Activated B cell treated with CpG ODN at 0.5 μM for 24 hours (primary cell): ENCODE data around the gene GRK1. TPM values are rescaled to one million over a fixed set of nuclear protein-coding genes. Genes with fewer than 3 reads are reported as not detected.

ENCODE experiments used
- ATAC-seq: fragments of 200-7000 bp; cut with Tn5 transposase; one replicate; pipeline ENCODE4 v1.10.0; 2021; ENCODE audit warnings: low read depth, mild to moderate bottlenecking, moderate library complexity
- CTCF ChIA-PET: fragments of 350-600 bp; sonication (Branson Sonifier 250); formaldehyde crosslinking; loops from one replicate; lab custom pipeline; 2021; ENCODE audit warnings: antibody characterized with exemption; lab: Charles Lee
- POLR2A ChIA-PET: fragments of 350-600 bp; sonication (Branson Sonifier 250); formaldehyde crosslinking; loops from one replicate; lab custom pipeline; 2021; ENCODE audit warnings: antibody characterized with exemption; lab: Charles Lee
- DNase-seq: peaks from one replicate; pipeline ENCODE4 v3.0.0; 2022
- H3K27ac Mint-ChIP-seq: one replicate; pipeline ENCODE4 v1.8.0; 2020; ENCODE audit warnings: mixed read lengths
- H3K27me3 Mint-ChIP-seq: one replicate; pipeline ENCODE4 v1.8.0; 2021; ENCODE audit warnings: mixed read lengths
- H3K36me3 Mint-ChIP-seq: one replicate; pipeline ENCODE4 v1.8.0; 2021; ENCODE audit warnings: low read depth, mixed read lengths
- H3K4me1 Mint-ChIP-seq: one replicate; pipeline ENCODE4 v1.8.0; 2021; ENCODE audit warnings: mixed read lengths
- H3K4me3 Mint-ChIP-seq: one replicate; pipeline ENCODE4 v1.8.0; 2020; ENCODE audit warnings: mild to moderate bottlenecking, mixed read lengths
- H3K9me3 Mint-ChIP-seq: one replicate; pipeline ENCODE4 v1.8.0; 2020; ENCODE audit warnings: mixed read lengths
- CTCF ChIP-seq: fragments of 200-600 bp; IDR thresholded peaks from one replicate; pipeline ENCODE4 v1.8.0; 2022; ENCODE audit warnings: antibody characterized with exemption, mild to moderate bottlenecking
- intact Hi-C: fragments of 100-400 bp; cut with micrococcal nuclease; formaldehyde crosslinking; loops from one replicate; pipeline ENCODE4 v1.15.1; 2024
- total RNA-seq: library from RNA; stranded (reverse); gene quantifications from 2 replicates; pipeline ENCODE4 v1.2.3, GENCODE V29; 2022

GRK1 gene
- total RNA-seq, 1 donor from 2014 or later: 0.07 TPM

DNA sequence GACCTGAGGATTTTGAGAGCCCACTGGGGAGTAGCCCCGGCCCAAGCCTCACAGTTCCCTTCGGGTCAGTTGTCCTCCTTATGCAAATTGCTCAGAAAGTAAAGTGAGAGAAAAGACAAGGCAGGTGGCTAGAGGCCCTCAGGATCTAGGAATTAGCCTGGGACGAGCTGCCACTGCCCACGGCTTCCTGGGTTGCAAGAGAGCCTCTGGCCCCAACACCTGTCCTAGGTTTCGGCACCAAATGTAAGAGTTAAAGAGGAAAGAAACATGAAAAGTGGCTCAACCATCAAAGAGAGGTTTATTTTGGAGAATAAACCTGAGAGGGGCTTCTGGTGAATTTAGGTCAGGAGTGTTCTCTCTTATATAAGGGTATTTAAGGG is 117.6 kb downstream of the GRK1 start:
- Mint-ChIP-seq H3K9me3 (no peaks in the 10 kb centered on the region), H3K27me3 (peaks cover 3% of the 10 kb centered on the region), H3K4me1 (no peaks in the 10 kb centered on the region), H3K4me3 (no peak overlapping the region), H3K27ac (no peak overlapping the region), H3K36me3 (no peaks in the 10 kb centered on the region)
- intact Hi-C loops: no loop called here
- POLR2A ChIA-PET: no interaction called here
- DNase-seq (no peak), ATAC-seq (no peak)
- no peak for TF ChIP-seq CTCF
- CTCF ChIA-PET: no interaction called here

DNA sequence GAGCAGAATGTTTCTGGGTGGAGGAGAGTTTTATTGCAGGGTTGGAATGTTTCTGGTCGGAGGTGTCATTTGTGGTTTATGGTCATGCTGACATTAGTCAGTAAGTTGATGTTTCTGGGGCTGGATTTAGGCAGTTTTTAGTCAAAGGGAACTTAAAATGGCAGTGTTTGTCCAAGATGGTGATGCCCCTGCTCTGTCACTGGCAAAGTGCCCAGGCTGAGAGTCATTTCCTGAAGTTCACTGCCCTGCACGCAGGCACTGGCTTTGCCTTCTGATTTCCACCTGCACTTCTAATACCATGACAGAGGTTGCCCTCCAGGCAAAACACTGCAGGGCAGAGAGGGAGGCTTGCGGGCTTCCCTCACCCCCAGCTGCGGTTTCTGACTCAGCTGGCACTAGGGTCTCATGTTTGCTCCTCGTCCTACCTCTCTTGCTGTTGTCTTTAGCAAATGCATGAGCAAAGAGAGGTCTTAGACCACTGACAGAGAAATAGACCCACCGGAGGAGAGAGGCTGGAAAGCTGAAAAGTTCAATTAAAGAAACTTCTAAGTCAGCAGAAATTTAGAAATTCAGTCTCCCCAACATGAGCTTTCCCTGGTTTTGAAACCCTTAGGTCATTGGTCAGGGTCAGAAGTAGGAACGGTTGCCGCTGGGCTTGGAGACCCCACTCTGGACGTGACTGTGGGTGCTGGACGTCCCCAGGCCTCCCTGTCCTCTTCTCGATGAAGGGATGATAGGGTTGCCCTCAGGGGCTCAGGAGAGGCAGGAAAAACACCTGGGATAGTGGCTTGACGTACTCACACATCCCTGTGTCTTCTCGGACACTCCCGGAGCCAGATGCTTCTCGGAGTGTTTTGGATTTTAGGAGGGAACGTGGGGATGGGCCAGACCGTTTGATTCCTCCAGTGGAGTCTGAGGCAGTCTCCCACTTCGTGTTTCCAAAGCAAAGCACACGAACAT is 118.3 kb downstream of the GRK1 start:
- CTCF ChIA-PET: no interaction called here

DNA sequence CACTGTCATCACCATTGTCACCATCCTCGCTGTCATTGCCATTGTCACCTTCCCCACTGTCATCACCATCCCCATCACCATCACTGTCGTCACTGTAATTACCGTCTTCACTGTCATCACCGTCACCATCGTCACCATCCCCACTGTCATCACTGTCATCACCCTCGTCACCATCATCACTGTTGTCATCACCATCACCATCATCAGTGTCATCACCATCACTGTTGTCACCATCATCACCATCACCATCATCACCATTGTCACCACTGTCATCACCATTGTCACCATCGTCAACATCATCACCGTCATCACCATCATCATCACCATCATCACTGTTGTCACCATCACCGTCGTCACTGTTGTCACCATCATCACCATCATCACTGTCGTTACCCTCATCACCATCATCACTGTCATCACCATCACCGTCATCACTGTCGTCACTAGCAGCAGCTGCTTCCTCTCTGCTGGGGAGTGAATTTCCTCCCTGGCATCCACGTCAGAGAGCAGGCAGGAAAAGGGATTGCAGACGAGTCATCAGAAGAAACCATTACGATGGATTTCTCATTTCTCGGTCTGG is 119.3 kb downstream of the GRK1 start:
- intact Hi-C loops: no loop called here
- Mint-ChIP-seq H3K4me3 (no peak overlapping the region), H3K4me1 (no peaks in the 10 kb centered on the region), H3K36me3 (no peaks in the 10 kb centered on the region), H3K27ac (no peak overlapping the region), H3K9me3 (no peaks in the 10 kb centered on the region), H3K27me3 (peaks cover 3% of the 10 kb centered on the region)
- ATAC-seq: no peak
- TF ChIP-seq CTCF: no peak
- DNase-seq: no peak
- ChIA-PET POLR2A (no interaction called here), CTCF (no interaction called here)

More for the DNA sequence above, 118.3 kb downstream of the GRK1 start:
- Mint-ChIP-seq H3K36me3 (no peaks in the 10 kb centered on the region), H3K4me3 (no peak overlapping the region), H3K27me3 (peaks cover 3% of the 10 kb centered on the region), H3K27ac (no peak overlapping the region), H3K9me3 (no peaks in the 10 kb centered on the region), H3K4me1 (no peaks in the 10 kb centered on the region)
- POLR2A ChIA-PET: no interaction called here
- intact Hi-C loops: no loop called here
- no peak for DNase-seq
- no peak for ATAC-seq
- no peak for TF ChIP-seq CTCF

Other genes starting within 250 kb of the GRK1 start
- 0.84 and 0.93 TPM in 2 replicates for gene ADPRHL1, start 213.7 kb upstream of the GRK1 start, total RNA-seq
- 19.8 and 26.2 TPM in 2 replicates for gene DCUN1D2, start 176.5 kb upstream of the GRK1 start, total RNA-seq
- gene TFDP1, start 82.5 kb upstream of the GRK1 start, total RNA-seq: 53.1 and 54.3 TPM in 2 replicates
- not detected in 2 replicates for gene ATP4B, start 9.0 kb upstream of the GRK1 start, total RNA-seq
- gene TMEM255B, start 92.0 kb downstream of the GRK1 start, total RNA-seq: 5.2 and 6.2 TPM in 2 replicates
- gene GAS6, start 196.9 kb downstream of the GRK1 start, total RNA-seq: 1.3 and 1.4 TPM in 2 replicates